K562 (cell line): ENCODE measurements around the gene LUZP1. TPM values are rescaled to one million over a fixed set of nuclear protein-coding genes. Genes with fewer than 3 reads are reported as not detected.
A peak's percentile ranks its signal among the peaks of the same experiment; 100 is the strongest.

Source experiments
- ATAC-seq: fragments of 200-7000 bp; cut with Tn5 transposase; 3 replicates; pipeline ENCODE4 v1.9.1; 2020; ENCODE audit warnings: moderate library complexity
- BruUV-seq: library from RNA; stranded (reverse); fragments of 400-500 nt; replicated peaks from 2 replicates; lab custom pipeline; 2021; lab: Mats Ljungman, UMichigan
- CTCF ChIA-PET: fragments of 300-600 bp; formaldehyde crosslinking; extraction: SDS; loops from one replicate; lab custom pipeline; 2021; ENCODE audit warnings: low intra/inter-chr PET ratio; lab: Yijun Ruan, JAX
- POLR2A ChIA-PET: fragments of 300-600, 350-650 bp; sonication (Branson Sonifier 250); formaldehyde crosslinking; extraction: SDS; loops from one replicate; lab custom pipeline; 2021; ENCODE audit warnings: antibody characterized with exemption, inconsistent platforms; lab: Yijun Ruan, JAX
- DNase-seq, 4 experiments: peaks; one replicate each; pipeline versions ENCODE4 v3.0.0 to v3.0.0-alpha.2; 2011 to 2018; ENCODE audit warnings: low spot score in 3 of 4, mixed read lengths in 3 of 4; ENCODE audit errors: extremely low read depth in 1 of 4
- FAIRE-seq: peaks from 2 replicates; lab custom pipeline; 2011; peaks lifted over from hg19 to GRCh38; lab: Jason Lieb, UNC
- H2AFZ ChIP-seq: 2 replicates; pipeline ENCODE4 v1.6.0; 2011; ENCODE audit warnings: low read depth, low read length, control low read depth, inconsistent platforms
- H3K27ac ChIP-seq: fragments of 200-600 bp; 3 replicates; pipeline ENCODE4 v1.8.0; 2011; ENCODE audit warnings: low read depth, mild to moderate bottlenecking, control low read depth, inconsistent platforms, low read length, moderate library complexity, mixed read lengths; ENCODE audit errors: extremely low read depth
- H3K27me3 ChIP-seq, 2 experiments: fragments of 300-600 bp in 1 of 2; 2 replicates in 1 of 2; 3 replicates in 1 of 2; pipeline versions ENCODE4 v1.6.0 to v1.8.0; 2011; ENCODE audit warnings: inconsistent platforms in 2 of 2, low read length in 2 of 2, mild to moderate bottlenecking in 1 of 2, mixed read lengths in 1 of 2, moderate library complexity in 1 of 2; ENCODE audit not compliant: control insufficient read depth in 2 of 2, insufficient read depth in 2 of 2
- H3K36me3 ChIP-seq: fragments of 300-600 bp; 3 replicates; pipeline ENCODE4 v1.8.0; 2011; ENCODE audit warnings: mild to moderate bottlenecking, low read length, inconsistent platforms; ENCODE audit not compliant: control insufficient read depth, insufficient read depth
- H3K4me1 ChIP-seq, 2 experiments: fragments of 200-600 bp in 1 of 2; replicated peaks in 1 of 2; 2 replicates in 1 of 2; 3 replicates in 1 of 2; pipeline versions ENCODE4 v1.5.1 to v1.8.0; 2011; ENCODE audit warnings: inconsistent platforms in 2 of 2, low read length in 2 of 2, mild to moderate bottlenecking in 1 of 2, mixed read lengths in 1 of 2, moderate library complexity in 1 of 2; ENCODE audit not compliant: control insufficient read depth in 2 of 2, insufficient read depth in 2 of 2
- H3K4me2 ChIP-seq: 2 replicates; pipeline ENCODE4 v1.6.1; 2011; ENCODE audit warnings: low read length, control low read depth, inconsistent platforms, mixed read lengths; ENCODE audit not compliant: insufficient read depth
- H3K4me3 ChIP-seq: fragments of 200-600 bp; sonication (generic), shearing (Covaris generic); 2 replicates; pipeline ENCODE4 v1.5.1; 2016; ENCODE audit warnings: control low read depth, inconsistent platforms
- H3K79me2 ChIP-seq: fragments of 200-600 bp; 3 replicates; pipeline ENCODE4 v1.8.0; 2011; ENCODE audit warnings: low read length, inconsistent platforms; ENCODE audit not compliant: control insufficient read depth, insufficient read depth
- H3K9ac ChIP-seq, 2 experiments: 2 replicates each; pipeline versions ENCODE4 v1.6.0 to v1.6.1; 2011; ENCODE audit warnings: low read depth in 2 of 2, low read length in 2 of 2, control low read depth in 1 of 2, inconsistent platforms in 1 of 2, mild to moderate bottlenecking in 1 of 2, mixed read lengths in 1 of 2; ENCODE audit not compliant: insufficient read depth in 1 of 2
- H3K9me1 ChIP-seq: one replicate; pipeline ENCODE4 v1.6.0; 2011; ENCODE audit warnings: inconsistent platforms, mild to moderate bottlenecking, low read length, moderate library complexity; ENCODE audit not compliant: control insufficient read depth, insufficient read depth
- H3K9me3 ChIP-seq: replicated peaks from 2 replicates; pipeline ENCODE4 v1.5.1; 2011; ENCODE audit warnings: low read depth, low read length, inconsistent platforms; ENCODE audit not compliant: control insufficient read depth, insufficient read depth
- H4K20me1 ChIP-seq: replicated peaks from 2 replicates; pipeline ENCODE4 v1.6.1; 2011; ENCODE audit warnings: low read length, inconsistent platforms, mixed read lengths; ENCODE audit not compliant: control insufficient read depth, insufficient read depth
- CBFA2T2 ChIP-seq: fragments of 450-650 bp; conservative IDR thresholded peaks from 2 replicates; pipeline ENCODE4 v1.6.1; 2017; ENCODE audit warnings: mild to moderate bottlenecking
- DPF2 ChIP-seq: fragments of 450-650 bp; IDR thresholded peaks from 2 replicates; pipeline ENCODE4 v1.6.1; 2016
- EWSR1 ChIP-seq: fragments of 450-650 bp; IDR thresholded peaks from 2 replicates; pipeline ENCODE4 v1.6.1; 2018; ENCODE audit warnings: borderline replicate concordance, mild to moderate bottlenecking, low read depth, moderate library complexity; ENCODE audit not compliant: partially characterized antibody
- FOXA3 ChIP-seq, 2 experiments: fragments of 450-650 bp in 1 of 2; sonication (generic) in 1 of 2; formaldehyde crosslinking; IDR thresholded peaks in 1 of 2; conservative IDR thresholded peaks in 1 of 2; 2 replicates each; pipeline versions ENCODE4 v1.4.0 to v1.8.0; 2020 to 2022; ENCODE audit warnings: mild to moderate bottlenecking in 2 of 2, missing genetic modification reagents in 1 of 2
- HCFC1 ChIP-seq: IDR thresholded peaks from 2 replicates; pipeline ENCODE4 v1.6.1; 2012; ENCODE audit warnings: low read depth, low read length, improper control_type of control experiment
- IRF2 ChIP-seq: sonication (generic); formaldehyde crosslinking; IDR thresholded peaks from 2 replicates; pipeline ENCODE4 v1.8.1; 2022; ENCODE audit warnings: mild to moderate bottlenecking, missing genetic modification reagents
- MTA1 ChIP-seq: fragments of 450-650 bp; IDR thresholded peaks from 2 replicates; pipeline ENCODE4 v1.6.1; 2017; ENCODE audit warnings: borderline replicate concordance
- NCOR1 ChIP-seq: fragments of 450-650 bp; IDR thresholded peaks from 2 replicates; pipeline ENCODE4 v1.6.1; 2016; ENCODE audit warnings: mild to moderate bottlenecking, moderate library complexity
- NKRF ChIP-seq: fragments of 450-650 bp; IDR thresholded peaks from 2 replicates; pipeline ENCODE4 v1.6.1; 2016; ENCODE audit warnings: borderline replicate concordance
- PBX2 ChIP-seq, 2 experiments: IDR thresholded peaks in 1 of 2; conservative IDR thresholded peaks in 1 of 2; 2 replicates each; pipeline ENCODE4 v1.6.1; 2016; ENCODE audit warnings: low read depth in 2 of 2, mild to moderate bottlenecking in 1 of 2, missing compliant biosample characterization in 1 of 2, missing genetic modification characterization in 1 of 2, moderate library complexity in 1 of 2
- POLR2A ChIP-seq: fragments of 450-650 bp; conservative IDR thresholded peaks from 2 replicates; pipeline ENCODE4 v1.6.1; 2016
- RBBP5 ChIP-seq: fragments of 200-600 bp; sonication (generic); IDR thresholded peaks from 2 replicates; pipeline ENCODE4 v1.6.1; 2012; ENCODE audit warnings: borderline replicate concordance, mild to moderate bottlenecking, low read length, control low read depth, inconsistent platforms; ENCODE audit not compliant: insufficient read depth, poor library complexity, severe bottlenecking
- RFX5 ChIP-seq: IDR thresholded peaks from 2 replicates; pipeline ENCODE4 v1.6.1; 2011; ENCODE audit warnings: low read depth, mild to moderate bottlenecking, improper control_type of control experiment, low read length
- SMARCA4 ChIP-seq: fragments of 450-650 bp; IDR thresholded peaks from 2 replicates; pipeline ENCODE4 v1.6.1; 2016
- SMARCA5 ChIP-seq: fragments of 450-650 bp; IDR thresholded peaks from 2 replicates; pipeline ENCODE4 v1.6.1; 2016
- WGBS: fragments of 100-300 bp; shearing (Covaris generic); methylation state at CpG from one replicate; pipeline ENCODE4 v1.1.6; 2016; ENCODE audit warnings: low coverage, mixed read lengths; ENCODE audit not compliant: insufficient coverage; ENCODE audit errors: missing lambda C conversion rate; 5-methylcytosine and 5-hydroxymethylcytosine counted together
- in situ Hi-C: fragments of 300-500 bp; cut with MboI; formaldehyde crosslinking; loops from 4 replicates; pipeline ENCODE4 v1.15.0; 2018; ENCODE audit warnings: inconsistent platforms, mixed read lengths
- intact Hi-C: fragments of 100-400 bp; cut with micrococcal nuclease; formaldehyde crosslinking; loops from 2 replicates; pipeline ENCODE4 v1.14.2; 2022
- polyA plus RNA-seq, 8 experiments: library from polyadenylated mRNA; depleted of rRNA in 4 of 8; stranded (reverse) in 5 of 8; unstranded in 3 of 8; fragments of >200 nt; fragmentation: Nextera tagmentation in 2 of 8; fragmentation: Illumina TruSeq in 1 of 8; extraction: Ambion mirVana in 2 of 8; extraction: Trizol in 1 of 8; gene quantifications; 2 replicates each; pipeline versions ENCODE4 v1.2.1 to v1.2.3, GENCODE V29; 2011 to 2014; ENCODE audit warnings: inconsistent platforms in 1 of 8, missing spikeins in 1 of 8
- total RNA-seq, 7 experiments: library from RNA; depleted of rRNA in 6 of 7; stranded (reverse); fragments of >200 nt in 6 of 7; fragmentation: Illumina TruSeq in 2 of 7; extraction: Trizol in 2 of 7; gene quantifications; 2 replicates each; pipeline versions ENCODE4 v1.2.1 to v1.2.3, GENCODE V29; 2011 to 2021; ENCODE audit warnings: low replicate concordance in 1 of 7
- TF ChIP-seq, protein P1 (sequence below): IDR thresholded peaks from 2 replicates; pipeline ENCODE4 v1.6.1; 2011; ENCODE audit not compliant: insufficient read length; ENCODE audit errors: extremely low read depth

Gene LUZP1
- total and polyA plus RNA-seq, 9 of the 15 experiments (the other 6 are each of a cell fraction or from before 2014, with no cell fraction given) = 6.5 to 19.1 (median 12.4) TPM

DNA sequence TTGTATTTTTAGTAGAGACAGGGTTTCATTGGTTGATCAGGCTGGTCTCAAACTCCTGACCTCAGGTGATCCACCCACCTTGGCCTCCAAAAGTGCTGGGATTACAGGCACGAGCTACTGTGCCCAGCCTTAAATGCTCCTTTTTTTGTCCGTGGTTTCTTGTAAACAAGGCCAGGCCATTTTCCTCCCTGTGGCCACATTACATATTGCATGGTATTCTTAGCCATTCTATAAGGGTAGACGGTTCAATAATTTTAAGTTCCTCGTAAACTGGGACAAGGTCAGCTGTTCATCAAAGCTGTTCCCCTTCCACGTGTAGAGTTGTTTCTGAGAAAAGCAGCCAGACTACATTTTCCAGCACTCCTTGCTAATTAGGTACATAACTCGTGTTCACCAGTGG, 10.3 kb upstream of the LUZP1 start (continued):
- TF ChIP-seq CBFA2T2 = no peak
- TF ChIP-seq FOXA3 (CRISPR knock-in tag; conservative IDR thresholded peaks at IDR 0.05 in 1 of 2, IDR thresholded peaks at IDR 0.05 in 1 of 2) = peak in 1 of 2 experiments; percentile 87; a peak in 2 of 4 replicates
- no peak for TF ChIP-seq HCFC1
- TF ChIP-seq RFX5 = no peak
- no peak for TF ChIP-seq MTA1
- 0 out of 2 replicates have a peak, but pooled peaks have one; percentile 2 for TF ChIP-seq SMARCA5
- TF ChIP-seq NCOR1 = no peak
- no peak for TF ChIP-seq EWSR1
- TF ChIP-seq SMARCA4 = no peak
- TF ChIP-seq RBBP5 = no peak
- TF ChIP-seq, all 486 proteins: peak for 6

DNA sequence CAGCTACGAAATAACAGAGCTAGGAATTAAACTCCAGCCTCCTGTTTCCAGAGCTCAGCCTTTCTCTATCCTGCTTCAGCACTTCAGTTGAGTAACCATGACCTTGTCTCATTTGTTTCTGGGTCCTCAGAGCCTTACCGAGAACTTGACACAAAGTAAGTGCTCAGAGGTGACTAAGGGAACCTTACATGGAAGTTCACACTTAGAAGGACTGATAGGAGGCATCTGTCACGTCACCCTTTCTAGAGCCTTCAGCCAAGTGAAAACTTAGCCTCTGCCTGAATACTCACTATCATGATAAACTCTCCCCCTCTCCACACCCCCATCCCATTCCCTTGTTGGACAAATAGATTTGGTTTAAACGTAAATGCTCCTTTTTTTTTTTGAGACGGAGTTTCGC, 9.8 kb upstream of the LUZP1 start:
- CTCF ChIA-PET = interaction anchor here (1.6 kb wide), 1 partner anchor 80 kb away, joined by 6 read pairs; no protein-coding TSS in a partner anchor
- no TSS peak for BruUV-seq
- Histone ChIP-seq H3K9ac (no peak overlapping the region), H3K4me2 (peak overlapping the region; percentile 81), H3K4me1 (peaks cover 10 to 16% of the 10 kb centered on the region in 2 experiments; a peak in 4 of 5 replicates), H3K79me2 (no peaks in the 10 kb centered on the region), H3K27ac (no peak overlapping the region; the same call in 2 of the 3 replicates), H3K9me3 (no peaks in the 10 kb centered on the region), H3K9me1 (no peaks in the 10 kb centered on the region), H2AFZ (peak overlapping the region; percentile 95), H3K27me3 (peaks cover 3 to 4% of the 10 kb centered on the region in 2 experiments; a peak in 1 of 5 replicates), H3K36me3 (no peaks in the 10 kb centered on the region), H3K4me3 (peak overlapping the region; percentile 41; the same call in 1 of the 2 replicates), H4K20me1 (no peaks in the 10 kb centered on the region)
- intact Hi-C loops = no loop called here
- POLR2A ChIA-PET = interaction anchor here (1.1 to 2.7 kb wide), 5 partner anchors 9 to 18 kb away, joined by 3 to 12 read pairs (median 5); partner anchors contain the start of gene LUZP1
- DNase-seq (peak in 2 of 4 experiments; percentile 46 to 65), FAIRE-seq (peak; percentile 85), ATAC-seq (peak; percentile 22)
- in situ Hi-C loops = no loop called here
- 56% methylated on average over 6 of the region's 6 CpGs for WGBS
- TF ChIP-seq, protein P1, sequence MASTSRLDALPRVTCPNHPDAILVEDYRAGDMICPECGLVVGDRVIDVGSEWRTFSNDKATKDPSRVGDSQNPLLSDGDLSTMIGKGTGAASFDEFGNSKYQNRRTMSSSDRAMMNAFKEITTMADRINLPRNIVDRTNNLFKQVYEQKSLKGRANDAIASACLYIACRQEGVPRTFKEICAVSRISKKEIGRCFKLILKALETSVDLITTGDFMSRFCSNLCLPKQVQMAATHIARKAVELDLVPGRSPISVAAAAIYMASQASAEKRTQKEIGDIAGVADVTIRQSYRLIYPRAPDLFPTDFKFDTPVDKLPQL = no peak
- TF ChIP-seq PBX2 (CRISPR knock-in tag; IDR thresholded peaks at IDR 0.05; ENCODE audit: low read depth) = no peak
- 0 out of 2 replicates have a peak, but pooled peaks have one; percentile 9 for TF ChIP-seq PBX2 (tag; conservative IDR thresholded peaks at IDR 0.05; ENCODE audit: low read depth)
- TF ChIP-seq IRF2 (CRISPR knock-in tag) = no peak
- TF ChIP-seq NKRF = no peak
- TF ChIP-seq DPF2 = peak; percentile 13; the same call in 1 of the 2 replicates
- TF ChIP-seq POLR2A = no peak
